Sigmoid colon (tissue), 4 donors: ENCODE data around the gene NEU2.

Experiments
- CTCF ChIP-seq, 4 experiments: fragments of 450-650 bp in 3 of 4; fragments of 200-600 bp in 1 of 4; IDR thresholded peaks; one replicate each; pipeline ENCODE4 v1.5.1; 2016 to 2019; ENCODE audit warnings: antibody characterized with exemption in 4 of 4, mild to moderate bottlenecking in 3 of 4, moderate library complexity in 2 of 4
- EP300 ChIP-seq, 4 donors: sonication (generic); formaldehyde crosslinking; IDR thresholded peaks; one replicate each; pipeline ENCODE4 v1.6.1; 2017; ENCODE audit warnings: antibody characterized with exemption in 4 of 4
- POLR2A ChIP-seq, 2 donors: fragments of 450-650 bp; IDR thresholded peaks; one replicate each; pipeline ENCODE4 v1.6.1; 2016; ENCODE audit warnings: antibody characterized with exemption in 2 of 2, mild to moderate bottlenecking in 2 of 2, moderate library complexity in 2 of 2

GRCh38 chr2:233025706-233026105 is 6.8 kb upstream of the NEU2 start:
- TF ChIP-seq POLR2A (IDR thresholded peaks at IDR 0.05) (no peak), CTCF (IDR thresholded peaks at IDR 0.05) (no peak), EP300 (IDR thresholded peaks at IDR 0.05) (no peak)
